ENCODE data around the gene SLC11A1.

Gene SLC11A1

GRCh38 chr2:218435003-218435982, 53.2 kb downstream of the SLC11A1 start:
- TF ChIP-seq CTCF (IDR thresholded peaks at IDR 0.05; ENCODE audit: control extremely low read depth, extremely low read depth, low read depth, missing control alignments) = no peak
- POLR2A ChIA-PET = no interaction called here
- DNase-seq (ENCODE audit: extremely low spot score) = peak; percentile 6
- CTCF ChIA-PET = no interaction called here

- peak; percentile 5 for DNase-seq (ENCODE audit: extremely low spot score)
- CTCF ChIA-PET = no interaction called here
- TF ChIP-seq CTCF (IDR thresholded peaks at IDR 0.05; ENCODE audit: control extremely low read depth, extremely low read depth, low read depth, missing control alignments) = no peak
- POLR2A ChIA-PET = no interaction called here
These were observed 54.9 kb downstream of the SLC11A1 start for GRCh38 chr2:218436992-218437391.

- POLR2A ChIA-PET = no interaction called here
- CTCF ChIA-PET = no interaction called here
- DNase-seq (ENCODE audit: extremely low spot score) = peak; percentile 11
- TF ChIP-seq CTCF (IDR thresholded peaks at IDR 0.05; ENCODE audit: control extremely low read depth, extremely low read depth, low read depth, missing control alignments) = no peak
These were observed 55.9 kb downstream of the SLC11A1 start for GRCh38 chr2:218437969-218438368.

GRCh38 chr2:218438596-218438995, 56.5 kb downstream of the SLC11A1 start:
- POLR2A ChIA-PET = no interaction called here
- peak; percentile 24 for DNase-seq (ENCODE audit: extremely low spot score)
- TF ChIP-seq CTCF (IDR thresholded peaks at IDR 0.05; ENCODE audit: control extremely low read depth, extremely low read depth, low read depth, missing control alignments) = no peak
- CTCF ChIA-PET = interaction anchor here (1.1 kb wide), 1 partner anchor 293 kb away, joined by 3 read pairs; no protein-coding TSS in a partner anchor

- POLR2A ChIA-PET = interaction anchor here (0.7 kb wide), 1 partner anchor 190 kb away, joined by 3 read pairs; no protein-coding TSS in a partner anchor
- CTCF ChIA-PET = interaction anchor here (1.4 to 2.0 kb wide), 4 partner anchors 9 to 403 kb away, joined by 3 to 8 read pairs (median 5); no protein-coding TSS in a partner anchor
- no peak for TF ChIP-seq CTCF (IDR thresholded peaks at IDR 0.05; ENCODE audit: control extremely low read depth, extremely low read depth, low read depth, missing control alignments)
These were observed 62.8 kb downstream of the SLC11A1 start for GRCh38 chr2:218444692-218445357.

GRCh38 chr2:218445602-218446001, 63.5 kb downstream of the SLC11A1 start:
- DNase-seq (ENCODE audit: extremely low spot score) = no peak
- ChIA-PET POLR2A (no interaction called here), CTCF (interaction anchor here (1.4 to 2.0 kb wide), 4 partner anchors 8 to 402 kb away, joined by 3 to 8 read pairs (median 5); no protein-coding TSS in a partner anchor)
- no peak for TF ChIP-seq CTCF (IDR thresholded peaks at IDR 0.05; ENCODE audit: control extremely low read depth, extremely low read depth, low read depth, missing control alignments)

More at GRCh38 chr2:218444692-218445357, 62.8 kb downstream of the SLC11A1 start:
- DNase-seq (ENCODE audit: extremely low spot score) = no peak
